Stimulated activated effector memory CD8-positive, alpha-beta T cell treated with anti-CD3 and anti-CD28 coated beads, Interleukin-12 subunit alpha, Interleukin-12 subunit beta, amount 100 ng/mL, for 72 hours (primary cell): ENCODE measurements around the gene GCNT1.
A peak's percentile ranks its signal among the peaks of the same experiment; 100 is the strongest.

Source experiments
- ATAC-seq: fragments of 150-1000 bp; cut with Tn5 transposase; 2 replicates; pipeline ENCODE4 v1.10.0; 2021
- DNase-seq, 2 donors: peaks; one replicate each; pipeline ENCODE4 v3.0.0; 2021 to 2022; ENCODE audit warnings: low spot score in 2 of 2
- H3K27ac Mint-ChIP-seq: one replicate; pipeline ENCODE4 v1.8.0; 2022; ENCODE audit warnings: mild to moderate bottlenecking, mixed read lengths
- H3K36me3 Mint-ChIP-seq: one replicate; pipeline ENCODE4 v1.8.0; 2022; ENCODE audit warnings: mild to moderate bottlenecking, mixed read lengths
- H3K4me1 Mint-ChIP-seq: one replicate; pipeline ENCODE4 v1.8.0; 2022; ENCODE audit warnings: mixed read lengths
- H3K4me3 Mint-ChIP-seq: one replicate; pipeline ENCODE4 v1.8.0; 2022; ENCODE audit warnings: mild to moderate bottlenecking, mixed read lengths
- H3K9me3 Mint-ChIP-seq: one replicate; pipeline ENCODE4 v1.8.0; 2022; ENCODE audit warnings: mixed read lengths

Gene GCNT1

GRCh38 chr9:76458903-76459693, at the start of gene GCNT1:
Gene GCNT1, plus strand, starts transcription at chr9:76459182. Its CDS starts 43,200 bp downstream, at chr9:76502382.
- DNase-seq, result peak; percentile 95 to 97
- H3K27ac Mint-ChIP-seq, result peak within 1 kb of the TSS; percentile 91
- peaks cover 18% of the 10 kb centered on the region for H3K36me3 Mint-ChIP-seq
- H3K4me1 Mint-ChIP-seq, result peaks cover 22% of the 10 kb centered on the region
- no peaks in the 10 kb centered on the region for H3K9me3 Mint-ChIP-seq
- H3K4me3 Mint-ChIP-seq, result peak within 1 kb of the TSS; percentile 84
- peak; percentile 96 for ATAC-seq

GRCh38 chr9:76412638-76413037, 46.3 kb upstream of the GCNT1 start:
- H3K4me3 Mint-ChIP-seq, result no peak overlapping the region
- H3K4me1 Mint-ChIP-seq, result no peaks in the 10 kb centered on the region
- no peaks in the 10 kb centered on the region for H3K36me3 Mint-ChIP-seq
- no peak overlapping the region for H3K27ac Mint-ChIP-seq
- ATAC-seq, result no peak
- H3K9me3 Mint-ChIP-seq, result peaks cover 9% of the 10 kb centered on the region
- no peak for DNase-seq

- Mint-ChIP-seq H3K36me3 (no peaks in the 10 kb centered on the region), H3K4me3 (no peak overlapping the region), H3K4me1 (no peaks in the 10 kb centered on the region), H3K9me3 (peaks cover 9% of the 10 kb centered on the region), H3K27ac (no peak overlapping the region)
- ATAC-seq (no peak), DNase-seq (no peak)
Measured at GRCh38 chr9:76413658-76414057, 45.3 kb upstream of the GCNT1 start.

GRCh38 chr9:76414661-76415060, 44.3 kb upstream of the GCNT1 start:
- peaks cover 9% of the 10 kb centered on the region for H3K9me3 Mint-ChIP-seq
- no peak overlapping the region for H3K4me3 Mint-ChIP-seq
- ATAC-seq (no peak), DNase-seq (no peak)
- no peak overlapping the region for H3K27ac Mint-ChIP-seq
- no peaks in the 10 kb centered on the region for H3K4me1 Mint-ChIP-seq
- H3K36me3 Mint-ChIP-seq, result no peaks in the 10 kb centered on the region

- Mint-ChIP-seq H3K9me3 (peaks cover 9% of the 10 kb centered on the region), H3K4me3 (no peak overlapping the region), H3K27ac (no peak overlapping the region), H3K36me3 (no peaks in the 10 kb centered on the region), H3K4me1 (no peaks in the 10 kb centered on the region)
- DNase-seq (no peak), ATAC-seq (no peak)
Measured at GRCh38 chr9:76415154-76415553, 43.8 kb upstream of the GCNT1 start.

- H3K9me3 Mint-ChIP-seq, result peaks cover 9% of the 10 kb centered on the region
- no peak for DNase-seq
- H3K27ac Mint-ChIP-seq, result no peak overlapping the region
- no peaks in the 10 kb centered on the region for H3K36me3 Mint-ChIP-seq
- H3K4me3 Mint-ChIP-seq, result no peak overlapping the region
- H3K4me1 Mint-ChIP-seq, result no peaks in the 10 kb centered on the region
- ATAC-seq, result no peak
Measured at GRCh38 chr9:76415731-76416130, 43.3 kb upstream of the GCNT1 start.

GRCh38 chr9:76417394-76417793, 41.6 kb upstream of the GCNT1 start:
- H3K4me3 Mint-ChIP-seq, result no peak overlapping the region
- no peak for DNase-seq

GRCh38 chr9:76419782-76420380, 39.1 kb upstream of the GCNT1 start:
- Mint-ChIP-seq H3K27ac (no peak overlapping the region), H3K4me3 (no peak overlapping the region), H3K4me1 (peaks cover 13% of the 10 kb centered on the region), H3K36me3 (no peaks in the 10 kb centered on the region), H3K9me3 (no peaks in the 10 kb centered on the region)
- ATAC-seq (no peak), DNase-seq (no peak)

More at GRCh38 chr9:76417394-76417793, 41.6 kb upstream of the GCNT1 start:
- H3K9me3 Mint-ChIP-seq, result peaks cover 9% of the 10 kb centered on the region
- no peak for ATAC-seq
- H3K27ac Mint-ChIP-seq, result no peak overlapping the region
- H3K36me3 Mint-ChIP-seq, result no peaks in the 10 kb centered on the region
- H3K4me1 Mint-ChIP-seq, result no peaks in the 10 kb centered on the region

- Mint-ChIP-seq H3K4me3 (peak overlapping the region; percentile 39), H3K36me3 (no peaks in the 10 kb centered on the region), H3K9me3 (no peaks in the 10 kb centered on the region), H3K4me1 (peaks cover 20% of the 10 kb centered on the region), H3K27ac (peak overlapping the region; percentile 74)
- peak; percentile 57 for ATAC-seq
- DNase-seq, result no peak
Measured at GRCh38 chr9:76423216-76424177, 35.5 kb upstream of the GCNT1 start.

GRCh38 chr9:76424491-76424890, 34.5 kb upstream of the GCNT1 start:
- Mint-ChIP-seq H3K9me3 (no peaks in the 10 kb centered on the region), H3K4me1 (peaks cover 20% of the 10 kb centered on the region), H3K4me3 (peak overlapping the region; percentile 39), H3K27ac (peak overlapping the region; percentile 74), H3K36me3 (no peaks in the 10 kb centered on the region)
- peak; percentile 92 for ATAC-seq
- DNase-seq, result no peak

GRCh38 chr9:76425677-76426453, 33.1 kb upstream of the GCNT1 start:
- H3K27ac Mint-ChIP-seq, result peak overlapping the region; percentile 5
- DNase-seq, result peak in 1 of 2 donors; percentile 53
- no peaks in the 10 kb centered on the region for H3K36me3 Mint-ChIP-seq
- no peaks in the 10 kb centered on the region for H3K9me3 Mint-ChIP-seq
- peaks cover 20% of the 10 kb centered on the region for H3K4me1 Mint-ChIP-seq
- no peak for ATAC-seq
- H3K4me3 Mint-ChIP-seq, result no peak overlapping the region

- Mint-ChIP-seq H3K4me1 (peaks cover 20% of the 10 kb centered on the region), H3K9me3 (no peaks in the 10 kb centered on the region), H3K36me3 (no peaks in the 10 kb centered on the region), H3K4me3 (no peak overlapping the region), H3K27ac (no peak overlapping the region)
- ATAC-seq, result peak; percentile 81
- peak in 1 of 2 donors; percentile 48 for DNase-seq
Measured at GRCh38 chr9:76426807-76427419, 32.1 kb upstream of the GCNT1 start.

GRCh38 chr9:76431601-76432000, 27.4 kb upstream of the GCNT1 start:
- no peaks in the 10 kb centered on the region for H3K9me3 Mint-ChIP-seq
- H3K4me3 Mint-ChIP-seq, result no peak overlapping the region
- peak in 1 of 2 donors; percentile 42 for DNase-seq
- ATAC-seq, result no peak
- H3K4me1 Mint-ChIP-seq, result peaks cover 19% of the 10 kb centered on the region
- H3K27ac Mint-ChIP-seq, result no peak overlapping the region
- no peaks in the 10 kb centered on the region for H3K36me3 Mint-ChIP-seq

GRCh38 chr9:76433406-76433805, 25.6 kb upstream of the GCNT1 start:
- H3K36me3 Mint-ChIP-seq, result no peaks in the 10 kb centered on the region
- ATAC-seq, result peak; percentile 40
- H3K27ac Mint-ChIP-seq, result no peak overlapping the region
- DNase-seq, result no peak
- H3K9me3 Mint-ChIP-seq, result no peaks in the 10 kb centered on the region
- no peak overlapping the region for H3K4me3 Mint-ChIP-seq
- peaks cover 28% of the 10 kb centered on the region for H3K4me1 Mint-ChIP-seq
